Suprapubic skin (tissue), 3 donors: ENCODE results near the gene RGP1.

Experiments used
- POLR2A ChIP-seq, 2 donors: fragments of 450-650 bp; IDR thresholded peaks; one replicate each; pipeline ENCODE4 v1.6.1; 2017; ENCODE audit warnings: antibody characterized with exemption in 2 of 2, mild to moderate bottlenecking in 2 of 2, moderate library complexity in 2 of 2
- TF ChIP-seq, protein P1 (sequence below), 2 donors: fragments of 200-600 bp in 1 of 2; fragments of 450-650 bp in 1 of 2; sonication (generic) in 1 of 2; IDR thresholded peaks; one replicate each; pipeline ENCODE4 v1.5.1; 2016 to 2019; ENCODE audit warnings: antibody characterized with exemption in 2 of 2, mild to moderate bottlenecking in 1 of 2, moderate library complexity in 1 of 2

DNA sequence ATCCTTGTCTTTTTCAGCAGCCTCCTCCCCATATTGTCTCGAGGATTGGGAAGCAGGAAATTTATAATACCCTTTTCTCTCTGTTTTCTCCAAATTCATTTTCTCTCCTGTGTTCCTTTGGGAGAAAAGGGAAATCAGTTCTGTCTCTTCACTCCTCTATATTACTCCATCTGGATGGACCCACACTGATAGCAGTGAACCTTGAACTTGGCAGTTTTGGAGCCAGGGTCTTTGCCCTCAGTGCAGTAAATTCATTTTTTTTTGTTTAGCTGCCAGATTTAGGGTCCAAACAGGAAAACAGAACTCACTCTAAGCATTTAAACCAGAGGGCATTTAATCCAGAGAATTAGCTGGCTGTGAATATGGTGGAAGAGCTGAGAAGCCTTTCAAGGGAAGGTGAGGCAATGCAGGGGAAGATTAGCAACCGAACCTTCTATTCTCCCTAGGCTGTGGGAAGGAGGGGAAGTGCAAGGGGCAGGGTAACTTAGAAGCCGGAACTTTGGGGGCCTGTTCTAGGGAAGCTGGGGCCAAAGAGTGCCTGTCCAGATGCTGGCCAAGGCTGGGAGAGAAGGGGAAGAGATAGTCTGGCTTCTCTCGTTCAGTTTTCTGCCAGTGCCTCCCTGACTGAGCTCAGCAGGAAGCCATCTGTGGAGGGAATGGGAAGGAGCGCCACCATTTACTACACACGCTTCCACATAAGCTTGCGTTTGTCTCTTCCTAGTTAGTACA, 26.0 kb downstream of the RGP1 start:
- TF ChIP-seq, protein P1, sequence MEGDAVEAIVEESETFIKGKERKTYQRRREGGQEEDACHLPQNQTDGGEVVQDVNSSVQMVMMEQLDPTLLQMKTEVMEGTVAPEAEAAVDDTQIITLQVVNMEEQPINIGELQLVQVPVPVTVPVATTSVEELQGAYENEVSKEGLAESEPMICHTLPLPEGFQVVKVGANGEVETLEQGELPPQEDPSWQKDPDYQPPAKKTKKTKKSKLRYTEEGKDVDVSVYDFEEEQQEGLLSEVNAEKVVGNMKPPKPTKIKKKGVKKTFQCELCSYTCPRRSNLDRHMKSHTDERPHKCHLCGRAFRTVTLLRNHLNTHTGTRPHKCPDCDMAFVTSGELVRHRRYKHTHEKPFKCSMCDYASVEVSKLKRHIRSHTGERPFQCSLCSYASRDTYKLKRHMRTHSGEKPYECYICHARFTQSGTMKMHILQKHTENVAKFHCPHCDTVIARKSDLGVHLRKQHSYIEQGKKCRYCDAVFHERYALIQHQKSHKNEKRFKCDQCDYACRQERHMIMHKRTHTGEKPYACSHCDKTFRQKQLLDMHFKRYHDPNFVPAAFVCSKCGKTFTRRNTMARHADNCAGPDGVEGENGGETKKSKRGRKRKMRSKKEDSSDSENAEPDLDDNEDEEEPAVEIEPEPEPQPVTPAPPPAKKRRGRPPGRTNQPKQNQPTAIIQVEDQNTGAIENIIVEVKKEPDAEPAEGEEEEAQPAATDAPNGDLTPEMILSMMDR (IDR thresholded peaks at IDR 0.05): no peak
- no peak for TF ChIP-seq POLR2A (IDR thresholded peaks at IDR 0.05)
